HG03175 (cell line): ENCODE data around the gene EIF5A.

Experiments
- ATAC-seq: cut with Tn5 transposase; IDR thresholded peaks from one replicate; pipeline ENCODE4 v1.9.1; 2021; ENCODE audit warnings: mild to moderate bottlenecking, moderate library complexity; ENCODE audit not compliant: unreplicated experiment

The EIF5A gene

DNA sequence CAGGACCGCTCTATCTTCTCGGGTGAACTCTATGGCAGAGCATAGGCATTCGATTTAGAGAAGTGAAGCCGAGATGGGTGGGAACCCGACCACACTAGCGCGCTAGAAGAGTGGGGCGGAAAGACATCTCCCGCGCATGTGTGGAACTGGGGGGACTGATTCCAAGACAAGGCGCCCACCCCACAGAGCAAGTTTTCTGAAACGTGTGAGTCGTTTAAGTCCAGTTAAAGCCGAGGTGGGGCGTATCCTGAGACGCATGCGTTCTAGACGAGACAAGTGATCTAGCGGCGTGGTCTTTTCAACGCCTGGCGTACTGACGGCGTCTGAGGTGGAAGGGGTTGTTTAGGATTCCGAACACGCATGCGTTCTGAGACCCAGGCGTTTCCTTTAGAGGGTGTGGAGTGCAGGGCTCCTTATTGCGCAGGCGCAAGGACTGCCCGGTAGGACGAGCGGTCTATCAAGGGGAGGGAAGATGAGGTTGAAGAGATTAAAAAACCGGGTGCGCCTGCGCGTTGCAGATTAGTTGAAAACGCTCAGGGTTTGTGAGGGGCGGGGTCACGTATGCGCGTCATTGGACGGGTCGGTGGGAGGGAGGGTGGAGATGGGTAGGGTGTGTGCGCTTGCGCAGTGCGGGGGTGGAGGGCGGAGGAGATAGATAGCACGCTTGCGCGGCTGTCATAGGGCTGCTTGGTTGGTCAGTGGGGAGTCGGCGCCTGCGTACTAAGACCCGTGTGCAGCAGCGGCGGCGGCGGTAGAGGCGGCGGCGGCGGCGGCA lies at the start of gene EIF5A:
Gene EIF5A, plus strand, starts transcription at position 718 of the 775 bp plus-strand sequence. CDS start 2,008 bp downstream, outside the sequence.
- ATAC-seq: peak; percentile 78

DNA sequence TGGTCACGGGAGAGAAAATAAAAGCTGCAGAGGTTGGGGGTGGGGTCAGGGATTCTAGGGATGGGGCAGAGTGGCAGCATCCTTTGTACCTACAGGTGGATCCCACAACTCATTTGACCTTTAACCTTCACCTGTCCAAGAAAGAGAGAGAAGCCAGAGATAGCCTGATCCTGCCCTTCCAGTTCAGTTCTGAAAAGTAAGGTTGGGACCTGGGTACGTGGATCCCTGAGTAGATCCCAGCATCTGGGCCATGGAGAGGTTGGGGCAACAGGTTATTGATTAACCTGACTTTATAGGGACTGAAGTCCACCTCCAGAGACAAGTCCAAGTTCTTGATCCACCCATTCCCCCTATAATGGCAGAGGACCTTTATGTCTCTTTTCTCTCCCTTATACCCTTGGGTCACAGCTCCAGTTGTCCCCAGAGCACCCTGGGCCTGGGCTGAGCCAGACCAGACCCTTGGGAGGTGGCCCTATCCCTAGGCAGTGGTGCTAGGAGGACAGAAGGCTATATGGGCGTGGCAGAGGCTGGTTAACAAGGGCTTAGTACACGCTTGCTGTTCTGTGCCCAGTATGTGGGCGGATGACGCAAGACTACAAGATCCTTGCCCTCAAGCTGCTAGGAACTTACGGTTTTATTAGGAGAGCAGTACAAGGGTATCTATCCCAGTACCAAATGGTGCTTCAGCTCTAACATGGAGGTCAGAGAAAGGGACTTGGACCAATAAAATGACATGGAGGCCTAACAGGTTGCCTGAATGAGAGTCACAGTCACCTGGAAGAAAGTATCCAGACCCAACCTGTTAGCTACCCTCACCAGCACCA lies 48.5 kb upstream of the EIF5A start:
- ATAC-seq: no peak

DNA sequence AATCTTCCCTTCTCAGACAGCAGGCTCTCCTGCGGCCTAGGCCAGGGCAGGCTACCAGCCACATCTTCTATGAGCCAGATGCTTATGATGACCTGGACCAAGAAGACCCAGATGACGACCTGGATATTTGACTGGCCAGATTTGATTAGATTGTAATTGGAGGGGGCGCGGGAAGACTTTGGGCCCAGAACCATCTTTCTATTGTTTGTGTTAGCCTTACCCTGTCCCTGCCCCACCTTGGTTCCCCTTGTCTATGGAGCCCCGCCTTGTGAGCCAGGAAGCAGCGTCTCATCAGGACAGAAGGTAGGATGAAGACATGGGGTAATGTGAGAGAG lies 47.9 kb upstream of the EIF5A start:
- ATAC-seq: no peak

DNA sequence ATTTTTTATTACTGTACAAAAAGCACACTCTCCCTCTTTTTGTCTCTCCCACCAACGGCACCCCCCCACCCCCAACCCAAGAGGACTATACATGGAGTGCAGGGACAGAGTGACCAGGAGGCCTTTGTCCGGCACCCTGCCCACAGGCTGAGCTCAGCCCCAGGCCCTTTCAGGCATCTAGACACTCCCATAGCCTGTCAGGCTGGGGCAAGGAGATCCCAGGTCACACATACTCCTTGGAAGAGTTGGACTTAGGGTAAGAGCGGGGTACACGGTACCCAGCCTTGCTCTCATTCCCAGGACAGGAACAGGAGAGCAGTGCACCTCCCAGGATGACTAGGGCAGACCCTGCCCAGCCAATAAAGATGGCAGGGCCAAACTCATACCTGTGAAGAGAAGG lies 47.3 kb upstream of the EIF5A start:
- no peak for ATAC-seq

DNA sequence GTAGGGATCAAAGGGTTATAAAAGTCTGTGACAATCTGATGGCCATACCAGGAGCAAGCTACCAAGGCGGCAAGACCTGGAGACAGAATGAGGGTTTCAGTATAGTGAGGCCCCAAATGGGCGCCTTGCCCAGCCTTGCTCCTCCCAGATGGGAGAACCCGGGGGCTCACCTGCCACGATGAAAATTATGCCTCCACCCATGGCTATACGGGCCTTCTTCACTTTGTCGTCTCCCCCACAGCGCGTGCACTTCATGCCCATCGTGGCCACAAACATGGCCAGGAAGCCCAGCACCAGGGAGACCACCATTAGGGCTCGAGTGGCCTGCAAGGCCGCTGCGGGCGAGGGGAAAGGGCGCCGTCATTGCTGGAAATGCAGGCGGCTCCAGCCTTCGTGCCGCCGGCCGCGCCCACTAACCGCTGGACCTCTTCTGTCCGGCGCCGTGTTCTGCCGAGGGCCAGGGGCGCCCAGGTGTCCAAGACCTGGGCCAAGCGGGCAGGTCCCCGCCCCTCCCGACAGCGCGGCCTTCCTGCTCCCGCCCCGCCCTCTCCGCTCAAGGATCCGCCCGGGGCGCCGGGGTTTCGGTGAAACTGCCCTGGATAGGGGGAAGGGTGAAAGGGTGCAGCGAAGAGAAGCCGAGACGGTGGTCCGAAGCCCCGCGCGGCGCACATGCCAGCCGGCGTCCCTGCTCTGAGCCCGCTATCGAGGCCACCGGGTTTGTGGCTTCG lies 46.6 kb upstream of the EIF5A start:
- no peak for ATAC-seq

DNA sequence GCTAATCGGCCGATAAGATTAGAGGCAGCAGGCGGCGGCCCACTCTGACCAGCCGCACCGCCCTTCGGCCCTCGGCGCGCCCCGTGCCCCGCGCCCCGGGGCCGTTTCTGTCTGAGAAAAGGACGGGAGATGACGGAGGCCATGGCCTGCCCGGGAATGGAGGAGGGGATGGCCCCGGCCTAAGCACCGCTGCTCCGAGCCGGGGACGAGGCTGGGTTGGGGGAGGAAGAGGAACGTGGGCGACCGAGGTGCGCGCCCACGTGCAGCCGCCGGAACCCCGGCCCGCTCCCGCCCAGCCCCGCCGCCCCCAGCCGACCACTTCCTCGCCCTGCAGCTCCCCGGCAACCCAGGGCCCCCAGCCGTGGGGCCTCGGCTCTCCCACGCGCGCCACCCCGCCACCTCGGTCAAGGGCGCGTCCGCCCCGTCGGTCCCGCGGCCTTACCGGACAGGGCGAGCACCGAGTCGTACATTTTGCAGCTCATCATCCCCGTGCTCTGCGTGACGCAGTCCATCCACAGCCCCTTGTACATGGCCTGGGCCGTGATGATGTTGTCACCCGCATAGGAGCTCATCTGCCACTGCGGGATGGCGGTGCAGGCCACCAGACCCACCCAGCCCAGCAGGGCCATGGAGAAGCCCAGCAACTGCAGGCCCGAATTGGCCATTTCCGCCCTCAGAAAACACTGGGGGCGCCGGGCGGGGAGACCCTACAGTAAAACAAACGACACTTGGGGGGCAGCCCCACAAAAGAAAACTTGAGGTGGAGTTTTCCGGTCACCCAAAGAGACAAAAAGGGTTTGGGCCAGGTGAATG lies 45.8 kb upstream of the EIF5A start:
- ATAC-seq: no peak

DNA sequence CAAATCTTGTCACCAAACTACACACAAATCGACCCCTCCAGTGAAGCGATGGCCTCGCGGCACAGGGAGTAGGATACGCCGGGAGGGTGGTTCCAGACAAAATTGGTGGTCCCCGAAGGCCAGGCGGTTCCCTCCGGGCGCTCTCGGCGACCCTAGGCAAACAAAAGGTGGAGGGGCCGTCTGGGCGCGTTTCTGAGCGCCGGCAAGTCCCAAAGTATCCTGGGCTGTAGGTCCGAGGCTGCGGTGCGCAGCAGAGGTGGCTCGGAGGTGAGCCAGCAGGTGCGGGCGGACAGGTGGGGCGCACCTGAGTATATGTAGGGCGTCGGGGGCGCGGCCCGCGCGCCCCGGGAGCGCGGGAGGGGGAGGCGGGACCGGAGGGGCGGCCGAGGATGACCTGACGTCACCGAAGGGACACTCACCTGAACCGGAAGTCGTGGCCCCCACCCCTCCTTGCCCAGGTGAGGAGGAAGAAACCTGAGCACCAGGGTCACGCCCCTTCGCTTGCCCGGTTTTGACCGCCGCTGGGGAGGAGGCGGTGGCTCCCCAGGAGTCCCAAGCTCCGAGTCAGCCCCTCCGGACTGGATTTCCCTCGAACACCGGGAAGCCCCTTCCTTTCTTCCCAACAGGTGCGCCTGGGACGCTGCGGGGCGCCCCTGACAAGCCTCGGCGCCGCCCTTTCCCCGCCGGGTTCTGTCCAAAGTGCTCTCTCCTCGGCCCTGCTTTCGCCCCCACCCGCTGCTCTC lies 45.1 kb upstream of the EIF5A start, which contains the start of gene CLDN7:
Gene CLDN7, minus strand, starts transcription at position 287 of the 743 bp plus-strand sequence. CDS start 435 bp downstream, outside the sequence.
- no peak for ATAC-seq

DNA sequence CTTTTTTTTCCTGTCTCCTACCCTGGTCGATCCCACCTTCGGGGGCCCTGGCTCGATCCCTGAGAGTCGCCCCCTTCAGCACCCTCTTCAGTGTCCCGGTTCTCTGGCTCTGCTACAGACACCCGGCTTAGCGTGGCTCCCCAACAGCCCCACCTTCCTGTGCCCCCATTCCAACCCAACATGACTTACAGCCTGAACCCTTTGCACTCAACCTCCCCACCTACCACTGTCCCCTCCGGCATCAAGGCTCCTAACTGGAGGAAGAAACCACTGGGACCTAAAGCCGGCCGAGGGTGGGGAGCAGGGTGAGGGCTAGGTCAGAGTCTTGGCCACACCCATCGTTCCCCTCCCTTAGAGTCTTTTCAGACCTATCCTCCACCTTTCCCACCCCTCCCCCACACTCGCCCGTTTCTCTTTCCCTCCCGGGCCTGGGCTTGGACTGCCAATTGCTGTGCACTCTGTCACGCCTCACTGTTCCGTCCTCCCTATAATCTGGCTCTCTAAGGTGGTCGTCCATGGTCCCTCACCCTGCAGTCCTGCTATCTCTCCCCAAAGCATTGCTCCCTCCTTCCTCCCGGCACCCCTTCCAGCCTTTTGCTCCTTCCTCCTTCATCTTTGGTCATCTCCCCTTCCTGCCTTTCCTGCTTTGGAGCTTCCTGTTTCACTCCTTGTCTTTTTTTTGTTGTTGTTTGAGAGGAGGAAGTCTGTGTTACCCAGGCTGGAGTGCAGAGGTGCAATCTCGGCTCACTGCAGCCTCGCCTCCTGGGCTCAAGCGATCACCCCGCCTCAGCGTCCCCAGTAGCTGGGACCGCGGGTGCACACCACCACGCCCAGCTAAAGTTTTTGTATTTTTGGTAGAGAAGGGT lies 44.3 kb upstream of the EIF5A start:
- ATAC-seq: no peak

DNA sequence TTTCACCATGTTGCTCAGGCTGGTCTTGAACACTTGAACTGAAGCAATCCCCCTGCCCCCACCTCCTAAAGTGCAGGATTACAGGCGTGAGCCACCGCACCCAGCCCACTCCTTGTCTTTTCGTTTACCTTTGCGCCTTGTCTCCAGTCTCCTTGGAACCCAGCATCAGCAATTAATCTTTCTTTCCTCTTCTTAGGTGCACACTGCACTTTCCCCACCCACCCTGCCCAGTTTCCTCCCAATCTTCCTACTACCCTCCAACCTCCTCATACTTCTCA lies 43.7 kb upstream of the EIF5A start:
- no peak for ATAC-seq

DNA sequence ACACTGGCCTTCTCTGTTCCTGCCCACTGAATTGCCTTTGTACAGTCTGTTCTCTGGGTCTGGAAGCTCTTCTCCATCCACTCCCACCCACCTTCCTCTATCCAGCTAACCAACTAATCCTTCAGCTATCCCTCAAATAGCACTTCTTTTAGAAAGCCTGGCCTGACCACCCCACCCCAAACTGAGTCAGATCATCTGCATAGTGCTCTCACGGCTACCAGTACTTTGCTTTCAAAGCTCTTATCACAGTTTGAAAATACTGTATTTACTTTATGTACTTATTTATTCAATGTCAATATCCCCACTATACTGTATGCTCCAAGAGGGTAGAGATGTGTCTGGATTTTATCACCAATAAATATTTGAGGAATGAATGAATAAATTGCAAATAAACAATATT lies 40.6 kb upstream of the EIF5A start:
- no peak for ATAC-seq

DNA sequence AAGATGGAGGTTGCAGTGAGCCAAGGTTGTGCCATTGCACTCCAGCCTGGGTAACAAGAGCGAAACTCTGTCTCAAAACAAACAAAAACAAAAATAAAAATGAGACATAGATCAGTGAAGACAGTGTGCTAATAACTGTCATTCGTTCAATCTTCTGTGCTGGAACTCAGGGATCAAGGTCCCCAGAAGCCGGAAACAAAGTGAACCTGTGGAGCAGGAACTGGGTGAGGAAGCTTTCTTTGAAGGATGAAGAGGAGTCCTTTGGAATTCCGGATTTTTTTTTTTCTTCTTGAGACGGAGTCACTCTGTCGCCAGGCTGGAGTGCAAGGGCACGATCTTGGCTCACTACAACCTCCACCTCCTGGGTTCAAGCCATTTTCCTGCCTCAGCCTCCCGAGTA lies 28.0 kb upstream of the EIF5A start:
- ATAC-seq: no peak

DNA sequence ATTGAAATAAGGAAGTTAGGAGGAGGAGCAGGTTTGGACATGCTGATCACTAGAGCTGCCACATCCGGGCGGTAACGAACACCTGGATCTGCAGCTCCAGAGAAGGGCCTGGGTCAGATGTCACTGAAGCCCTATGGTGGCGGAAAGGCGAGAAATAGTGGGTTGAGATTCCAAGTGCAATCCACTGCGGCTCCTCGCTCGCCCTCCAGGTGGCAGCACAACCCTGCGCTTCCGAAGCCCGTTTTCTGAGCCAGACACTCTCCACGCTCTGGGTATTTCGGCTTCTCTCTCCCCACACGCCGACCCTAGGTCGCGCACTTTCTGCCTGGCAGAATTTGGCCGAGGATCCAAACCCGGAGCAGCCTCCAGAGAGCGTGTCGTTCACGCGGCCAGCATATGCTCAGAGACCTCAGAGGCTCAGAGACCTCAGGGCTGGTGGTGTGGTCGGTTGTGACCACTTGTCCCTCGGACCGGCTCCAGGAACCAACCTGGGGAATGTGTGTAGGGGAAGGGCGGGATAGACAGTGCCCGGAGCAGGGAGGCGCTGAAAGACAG lies 26.8 kb upstream of the EIF5A start:
- peak; percentile 53 for ATAC-seq

DNA sequence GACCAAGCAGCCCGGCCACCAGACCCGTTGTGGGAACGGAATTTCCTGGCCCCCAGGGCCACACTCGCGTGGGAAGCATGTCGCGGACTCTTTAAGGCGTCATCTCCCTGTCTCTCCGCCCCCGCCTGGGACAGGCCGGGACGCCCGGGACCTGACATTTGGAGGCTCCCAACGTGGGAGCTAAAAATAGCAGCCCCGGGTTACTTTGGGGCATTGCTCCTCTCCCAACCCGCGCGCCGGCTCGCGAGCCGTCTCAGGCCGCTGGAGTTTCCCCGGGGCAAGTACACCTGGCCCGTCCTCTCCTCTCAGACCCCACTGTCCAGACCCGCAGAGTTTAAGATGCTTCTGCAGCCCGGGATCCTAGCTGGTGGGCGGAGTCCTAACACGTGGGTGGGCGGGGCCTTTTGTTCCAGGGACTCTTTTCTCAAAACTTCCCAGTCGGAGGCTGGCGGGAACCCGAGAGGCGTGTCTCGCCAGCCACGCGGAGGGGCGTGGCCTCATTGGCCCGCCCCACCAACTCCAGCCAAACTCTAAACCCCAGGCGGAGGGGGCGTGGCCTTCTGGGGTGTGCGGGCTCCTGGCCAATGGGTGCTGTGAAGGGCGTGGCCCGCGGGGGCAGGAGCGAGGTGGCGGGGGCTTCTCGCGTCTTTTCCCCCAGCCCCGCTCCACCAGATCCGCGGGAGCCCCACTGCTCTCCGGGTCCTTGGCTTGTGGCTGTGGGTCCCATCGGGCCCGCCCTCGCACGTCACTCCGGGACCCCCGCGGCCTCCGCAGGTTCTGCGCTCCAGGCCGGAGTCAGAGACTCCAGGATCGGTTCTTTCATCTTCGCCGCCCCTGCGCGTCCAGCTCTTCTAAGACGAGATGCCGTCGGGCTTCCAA lies 26.1 kb upstream of the EIF5A start, which contains the start of gene SLC2A4:
Gene SLC2A4, plus strand, starts transcription at position 645 of the 879 bp plus-strand sequence. Its CDS starts 217 bp downstream, at position 862.
- ATAC-seq: peak; percentile 59

DNA sequence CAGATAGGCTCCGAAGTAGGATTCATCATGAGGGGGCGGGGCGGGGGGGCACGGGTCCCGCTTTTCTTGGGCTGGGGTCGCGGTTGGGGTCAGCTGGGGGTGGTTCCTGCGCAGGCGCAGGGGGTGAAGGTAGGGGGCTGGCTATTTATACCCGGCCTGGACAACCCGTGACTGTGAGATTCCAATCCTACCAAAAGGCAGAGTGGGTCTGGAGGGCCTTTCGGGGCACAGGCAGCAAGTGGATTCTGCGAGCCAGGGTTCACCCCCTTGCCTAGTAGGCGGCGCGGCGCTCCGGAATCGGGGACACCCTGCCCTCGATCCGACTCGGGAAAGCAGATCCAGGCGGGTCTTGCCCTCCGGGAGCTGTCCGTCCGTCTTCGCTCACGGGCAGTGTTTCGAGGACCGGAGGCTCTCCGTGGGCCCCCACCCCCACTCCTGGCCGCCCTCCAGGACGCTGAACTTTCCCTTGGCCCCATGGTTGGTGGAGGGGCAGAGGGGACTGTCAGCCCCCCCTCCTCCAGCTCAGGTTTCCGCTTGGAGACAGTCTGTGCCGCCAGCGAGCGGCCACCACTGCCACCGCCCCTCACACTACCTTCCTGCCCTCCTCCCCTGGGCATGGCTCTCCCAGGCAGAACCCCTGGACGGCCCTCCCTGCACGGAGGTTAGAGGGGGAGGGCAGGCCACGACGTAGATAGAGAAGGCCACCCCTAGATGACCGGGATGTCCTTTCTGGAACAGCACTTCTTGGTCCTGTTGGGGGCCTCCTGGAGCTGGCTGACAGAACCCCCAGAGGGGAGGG lies 25.3 kb upstream of the EIF5A start:
- ATAC-seq: no peak

DNA sequence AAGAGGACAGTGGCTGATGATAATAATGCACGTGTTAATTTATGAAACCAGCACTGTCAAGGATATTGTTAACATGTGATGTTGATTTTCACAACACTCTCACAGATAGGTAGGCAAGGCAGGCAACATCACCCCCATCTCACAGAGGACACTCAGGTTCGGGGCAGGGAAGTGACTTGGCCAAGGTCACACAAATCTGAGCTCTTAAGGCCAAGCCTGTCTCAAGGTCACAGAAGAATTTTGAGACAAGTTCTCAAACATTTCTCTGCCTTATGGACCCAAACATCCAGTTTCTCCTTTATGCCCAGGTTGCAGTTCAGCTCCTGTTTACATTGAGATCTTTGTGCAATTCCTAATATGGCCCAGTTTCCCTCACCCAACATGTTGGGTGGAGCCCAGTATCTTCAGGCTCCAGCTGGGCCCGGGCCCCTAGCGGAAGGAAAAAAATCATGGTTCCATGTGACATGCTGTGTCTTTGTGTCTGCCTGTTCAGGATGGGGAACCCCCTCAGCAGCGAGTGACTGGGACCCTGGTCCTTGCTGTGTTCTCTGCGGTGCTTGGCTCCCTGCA lies 24.6 kb upstream of the EIF5A start:
- ATAC-seq: no peak

DNA sequence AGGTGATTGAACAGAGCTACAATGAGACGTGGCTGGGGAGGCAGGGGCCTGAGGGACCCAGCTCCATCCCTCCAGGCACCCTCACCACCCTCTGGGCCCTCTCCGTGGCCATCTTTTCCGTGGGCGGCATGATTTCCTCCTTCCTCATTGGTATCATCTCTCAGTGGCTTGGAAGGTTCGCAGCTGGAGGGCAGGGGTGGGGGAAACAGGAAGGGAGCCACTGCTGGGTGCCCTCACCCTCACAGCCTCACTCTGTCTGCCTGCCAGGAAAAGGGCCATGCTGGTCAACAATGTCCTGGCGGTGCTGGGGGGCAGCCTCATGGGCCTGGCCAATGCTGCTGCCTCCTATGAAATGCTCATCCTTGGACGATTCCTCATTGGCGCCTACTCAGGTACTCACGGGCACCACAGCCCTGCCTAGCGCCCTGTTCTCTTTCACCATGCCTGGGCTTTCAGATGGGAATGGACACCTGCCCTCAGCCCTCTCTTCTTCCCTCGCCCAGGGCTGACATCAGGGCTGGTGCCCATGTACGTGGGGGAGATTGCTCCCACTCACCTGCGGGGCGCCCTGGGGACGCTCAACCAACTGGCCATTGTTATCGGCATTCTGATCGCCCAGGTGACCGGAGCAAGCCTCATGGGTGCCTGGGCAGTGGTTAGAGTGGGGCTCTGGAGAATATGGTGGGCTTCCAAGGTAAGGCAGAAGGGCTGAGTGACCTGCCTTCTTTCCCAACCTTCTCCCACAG lies 23.8 kb upstream of the EIF5A start:
- ATAC-seq: no peak
